Measurements from ENCODE around the gene GRIK3.

The GRIK3 gene

GRCh38 chr1:36822648-36823047 lies 211.7 kb downstream of the GRIK3 start:
- DNase-seq, result no peak

- no peak for DNase-seq
Measured at GRCh38 chr1:36821386-36821785, 212.9 kb downstream of the GRIK3 start.

GRCh38 chr1:36818771-36819170 lies 215.5 kb downstream of the GRIK3 start:
- no peak for DNase-seq

- no peak for DNase-seq
Measured at GRCh38 chr1:36816348-36816747, 218.0 kb downstream of the GRIK3 start.

GRCh38 chr1:36814774-36815173 lies 219.5 kb downstream of the GRIK3 start:
- DNase-seq, result no peak

GRCh38 chr1:36814083-36814482 lies 220.2 kb downstream of the GRIK3 start:
- DNase-seq, result no peak

GRCh38 chr1:36807262-36807661 lies 227.1 kb downstream of the GRIK3 start:
- peak in 2 of 14 donors; percentile 20 to 72 for DNase-seq

GRCh38 chr1:36805979-36806640 lies 228.2 kb downstream of the GRIK3 start:
- DNase-seq, result no peak

- DNase-seq, result no peak
Measured at GRCh38 chr1:36804669-36805314, 229.5 kb downstream of the GRIK3 start.

- DNase-seq, result peak in 3 of 14 donors; percentile 3 to 10 (median 4)
Measured at GRCh38 chr1:36803868-36804570, 230.3 kb downstream of the GRIK3 start.

- no peak for DNase-seq
Measured at GRCh38 chr1:36802018-36802417, 232.3 kb downstream of the GRIK3 start.

- DNase-seq, result no peak
Measured at GRCh38 chr1:36797761-36798160, 236.6 kb downstream of the GRIK3 start.

GRCh38 chr1:36796733-36797132 lies 237.6 kb downstream of the GRIK3 start:
- DNase-seq, result no peak

- DNase-seq, result peak in 1 of 14 donors; percentile 35
Measured at GRCh38 chr1:36796106-36796590, 238.2 kb downstream of the GRIK3 start.

- no peak for DNase-seq
Measured at GRCh38 chr1:36794460-36794859, 239.9 kb downstream of the GRIK3 start.

- DNase-seq, result no peak
Measured at GRCh38 chr1:36793452-36793851, 240.9 kb downstream of the GRIK3 start.

- DNase-seq, result no peak
Measured at GRCh38 chr1:36792292-36792691, 242.0 kb downstream of the GRIK3 start.

GRCh38 chr1:36790191-36790590 lies 244.1 kb downstream of the GRIK3 start:
- no peak for DNase-seq

GRCh38 chr1:36789535-36789934 lies 244.8 kb downstream of the GRIK3 start:
- no peak for DNase-seq

- no peak for DNase-seq
Measured at GRCh38 chr1:36787312-36787913, 246.9 kb downstream of the GRIK3 start.

GRCh38 chr1:36786425-36786824 lies 247.9 kb downstream of the GRIK3 start:
- no peak for DNase-seq

GRCh38 chr1:36784147-36784859 lies 250.0 kb downstream of the GRIK3 start:
- no peak for DNase-seq

Measured in C1 segment of cervical spinal cord (tissue), 14 donors.